ENCODE data around the gene IZUMO4.
"Not testable (repeated sequence)": the region's sequence is repeated elsewhere in the genome, so short reads cannot be mapped to it uniquely, and the experiment has no call there.

Gene IZUMO4

DNA sequence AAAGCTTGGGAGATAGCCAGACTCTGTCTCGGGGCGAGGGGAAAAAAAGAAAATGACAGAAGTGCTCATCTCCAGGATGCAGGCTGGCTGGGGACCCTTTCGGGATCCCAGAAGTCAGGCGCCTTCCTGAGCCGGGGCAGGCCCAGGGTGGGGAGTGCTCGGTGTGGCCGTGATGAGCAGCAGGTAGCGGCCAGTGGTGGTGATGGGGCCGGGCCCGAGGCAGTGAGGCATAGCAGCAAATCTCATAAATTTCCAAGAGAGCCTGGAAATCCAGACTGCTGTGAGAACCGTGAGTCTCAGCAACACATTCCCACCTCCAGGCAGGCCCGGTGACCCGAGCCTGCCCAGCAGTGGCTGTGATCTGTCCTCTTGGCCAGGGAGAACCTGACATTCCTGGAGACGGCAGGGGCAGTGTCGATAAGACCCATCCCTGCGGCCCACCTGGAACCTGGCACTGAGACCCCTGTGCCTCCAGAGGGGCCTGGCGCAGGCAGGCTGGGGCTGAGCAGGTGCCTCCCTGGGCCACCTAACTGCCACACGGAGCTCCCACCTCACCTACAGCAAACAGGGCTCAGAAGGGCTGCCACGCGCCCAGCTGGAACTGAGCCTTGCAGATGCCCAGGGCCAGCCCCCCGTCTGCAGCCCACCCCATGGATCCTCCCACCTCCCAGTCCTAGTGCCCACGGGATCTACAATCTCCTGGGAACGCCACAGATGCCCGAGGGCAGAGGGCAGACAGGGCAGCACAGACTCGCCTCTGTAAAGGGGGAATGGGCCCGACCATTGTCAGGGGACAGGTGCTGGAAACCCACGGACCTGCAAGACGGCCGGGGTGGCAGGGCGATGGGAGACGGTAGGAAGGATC lies 23.4 kb downstream of the IZUMO4 start:
- Histone ChIP-seq H3K4me3 (no peak overlapping the region), H3K36me3 (peaks cover 97 to 100% (median 100%) of the 10 kb centered on the region in 11 experiments), H4K20me1 (peaks cover 78 to 100% (median 97%) of the 10 kb centered on the region in 11 experiments), H3K27ac (no peak overlapping the region), H3K4me1 (peaks cover 0 to 11% (median 1%) of the 10 kb centered on the region in 10 experiments; a peak in 13 of 20 replicates), H3K9me3 (replicated peaks in 1 of 11) (no peaks in the 10 kb centered on the region), H3K27me3 (no peaks in the 10 kb centered on the region), H3K9ac (no peak overlapping the region), H3K4me2 (no peak overlapping the region)
- no peak for TF ChIP-seq Cebpa-rat (IDR thresholded peaks at IDR 0.05)

GRCh38 chr19:2120821-2121220 lies 24.1 kb downstream of the IZUMO4 start:
- Histone ChIP-seq H3K9me3 (replicated peaks in 1 of 11) (no peaks in the 10 kb centered on the region), H3K36me3 (peaks cover 96 to 100% (median 100%) of the 10 kb centered on the region in 11 experiments), H3K4me2 (no peak overlapping the region), H3K27me3 (no peaks in the 10 kb centered on the region), H3K9ac (no peak overlapping the region), H3K27ac (no peak overlapping the region), H3K4me3 (no peak overlapping the region), H3K4me1 (peaks cover 0 to 4% (median 0%) of the 10 kb centered on the region in 10 experiments; a peak in 1 of 20 replicates), H4K20me1 (peaks cover 75 to 100% (median 96%) of the 10 kb centered on the region in 11 experiments)
- no peak for TF ChIP-seq Cebpa-rat (IDR thresholded peaks at IDR 0.05)

DNA sequence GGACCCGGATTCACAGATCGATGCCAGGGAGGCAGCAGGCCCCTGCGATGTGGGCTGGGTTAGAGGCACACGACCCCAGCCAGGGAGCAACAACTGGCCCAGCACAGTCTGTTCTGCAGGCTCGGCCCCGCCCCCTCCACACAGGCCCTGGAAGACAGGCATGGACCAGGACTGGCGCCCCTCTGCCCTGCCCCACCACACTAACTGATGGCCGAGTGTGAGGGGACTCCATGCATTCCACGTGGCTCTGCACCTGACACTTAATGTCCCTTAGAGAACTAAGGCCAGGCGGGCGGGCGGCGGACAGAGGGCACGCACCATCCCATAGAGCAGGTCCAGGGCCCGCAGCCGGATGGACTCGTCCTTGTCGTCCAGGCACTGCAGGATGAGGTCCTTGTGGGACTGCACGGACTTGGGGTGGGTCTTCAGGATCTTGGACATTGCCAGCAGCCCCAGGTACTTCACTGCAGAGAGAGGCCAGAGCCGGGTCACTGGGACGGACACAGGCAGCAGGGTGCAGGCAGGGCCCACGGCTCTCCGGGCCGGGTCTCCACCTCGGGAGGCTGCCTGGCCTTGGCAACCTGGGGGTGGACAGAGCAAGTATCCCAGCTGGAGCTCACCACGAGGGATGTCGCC lies 24.8 kb downstream of the IZUMO4 start:
- H3K9me3 ChIP-seq (replicated peaks in 1 of 11) = no peaks in the 10 kb centered on the region
- H3K27ac ChIP-seq = no peak overlapping the region
- no peaks in the 10 kb centered on the region; a peak in 1 of 20 replicates for H3K4me1 ChIP-seq
- H4K20me1 ChIP-seq = peaks cover 75 to 100% (median 96%) of the 10 kb centered on the region in 11 experiments
- H3K9ac ChIP-seq = no peak overlapping the region
- peaks cover 96 to 100% (median 100%) of the 10 kb centered on the region in 11 experiments for H3K36me3 ChIP-seq
- no peak overlapping the region for H3K4me2 ChIP-seq
- no peak overlapping the region for H3K4me3 ChIP-seq
- no peak for TF ChIP-seq Cebpa-rat (IDR thresholded peaks at IDR 0.05)
- H3K27me3 ChIP-seq = no peaks in the 10 kb centered on the region

DNA sequence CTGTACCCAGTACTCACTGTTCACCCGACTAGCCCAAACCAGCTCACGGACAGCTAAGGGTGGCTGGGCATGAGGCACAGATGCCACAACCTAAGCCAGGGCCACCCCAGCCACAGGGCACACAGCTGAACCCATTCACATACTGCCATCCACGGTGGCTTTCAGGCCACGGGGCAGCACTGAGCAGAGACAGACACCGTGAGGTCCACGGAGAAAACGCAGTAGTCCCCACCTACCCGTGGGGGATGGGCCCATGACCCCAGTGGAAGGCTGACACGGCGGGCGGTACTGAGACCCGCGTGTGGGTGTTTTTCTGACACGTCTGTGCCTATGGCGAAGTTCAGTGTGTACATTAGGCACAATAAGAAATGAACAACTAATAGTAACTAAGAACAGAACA lies 25.5 kb downstream of the IZUMO4 start:
- H3K4me1 ChIP-seq = peaks cover 0 to 4% (median 0%) of the 10 kb centered on the region in 10 experiments; a peak in 1 of 20 replicates
- H3K4me2 ChIP-seq = no peak overlapping the region
- TF ChIP-seq Cebpa-rat (IDR thresholded peaks at IDR 0.05) = no peak
- H3K9ac ChIP-seq = no peak overlapping the region
- no peak overlapping the region for H3K4me3 ChIP-seq
- no peak overlapping the region for H3K27ac ChIP-seq
- H4K20me1 ChIP-seq = peaks cover 76 to 100% (median 96%) of the 10 kb centered on the region in 11 experiments
- H3K36me3 ChIP-seq = peaks cover 96 to 100% (median 100%) of the 10 kb centered on the region in 11 experiments
- H3K27me3 ChIP-seq = no peaks in the 10 kb centered on the region
- no peaks in the 10 kb centered on the region for H3K9me3 ChIP-seq (replicated peaks in 1 of 11)

DNA sequence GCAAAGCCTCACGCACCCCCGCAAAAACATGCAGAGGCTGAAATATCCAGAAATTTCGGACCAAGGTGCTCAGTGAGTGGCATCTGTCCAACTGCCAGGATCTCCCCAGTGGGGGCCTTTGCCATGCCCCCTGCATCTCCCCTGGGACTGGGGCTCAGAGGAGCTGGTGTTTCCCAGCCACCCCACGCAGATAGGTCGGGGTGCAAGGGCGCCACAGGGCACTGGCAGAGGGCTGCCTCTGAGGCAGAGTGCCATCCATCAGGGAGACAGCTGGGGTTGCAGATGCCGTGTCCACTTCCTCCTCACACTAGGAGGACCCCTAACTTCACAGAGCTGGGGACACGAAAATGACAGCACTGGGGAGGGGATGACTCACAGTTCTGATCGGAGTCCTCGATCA lies 26.3 kb downstream of the IZUMO4 start:
- H3K9ac ChIP-seq = no peak overlapping the region
- TF ChIP-seq Cebpa-rat (IDR thresholded peaks at IDR 0.05) = no peak
- H4K20me1 ChIP-seq = peaks cover 81 to 100% (median 96%) of the 10 kb centered on the region in 11 experiments
- H3K4me2 ChIP-seq = no peak overlapping the region
- H3K9me3 ChIP-seq (replicated peaks in 1 of 11) = no peaks in the 10 kb centered on the region
- H3K27me3 ChIP-seq = no peaks in the 10 kb centered on the region
- H3K4me3 ChIP-seq = no peak overlapping the region
- H3K4me1 ChIP-seq = peaks cover 0 to 4% (median 0%) of the 10 kb centered on the region in 10 experiments; a peak in 1 of 20 replicates
- no peak overlapping the region for H3K27ac ChIP-seq
- peaks cover 96 to 100% (median 100%) of the 10 kb centered on the region in 11 experiments for H3K36me3 ChIP-seq

- H3K9me3 ChIP-seq (replicated peaks in 1 of 11) = no peaks in the 10 kb centered on the region
- H4K20me1 ChIP-seq = peaks cover 75 to 96% (median 91%) of the 10 kb centered on the region in 11 experiments
- H3K4me3 ChIP-seq = no peak overlapping the region
- H3K9ac ChIP-seq = no peak overlapping the region
- H3K27me3 ChIP-seq = no peaks in the 10 kb centered on the region
- H3K4me2 ChIP-seq = no peak overlapping the region
- H3K27ac ChIP-seq = no peak overlapping the region
- H3K36me3 ChIP-seq = peaks cover 88 to 94% (median 94%) of the 10 kb centered on the region in 11 experiments
- H3K4me1 ChIP-seq = peaks cover 0 to 4% (median 0%) of the 10 kb centered on the region in 10 experiments; a peak in 1 of 20 replicates
- no peak for TF ChIP-seq Cebpa-rat (IDR thresholded peaks at IDR 0.05)
Observed at GRCh38 chr19:2123682-2124387, 27.1 kb downstream of the IZUMO4 start.

DNA sequence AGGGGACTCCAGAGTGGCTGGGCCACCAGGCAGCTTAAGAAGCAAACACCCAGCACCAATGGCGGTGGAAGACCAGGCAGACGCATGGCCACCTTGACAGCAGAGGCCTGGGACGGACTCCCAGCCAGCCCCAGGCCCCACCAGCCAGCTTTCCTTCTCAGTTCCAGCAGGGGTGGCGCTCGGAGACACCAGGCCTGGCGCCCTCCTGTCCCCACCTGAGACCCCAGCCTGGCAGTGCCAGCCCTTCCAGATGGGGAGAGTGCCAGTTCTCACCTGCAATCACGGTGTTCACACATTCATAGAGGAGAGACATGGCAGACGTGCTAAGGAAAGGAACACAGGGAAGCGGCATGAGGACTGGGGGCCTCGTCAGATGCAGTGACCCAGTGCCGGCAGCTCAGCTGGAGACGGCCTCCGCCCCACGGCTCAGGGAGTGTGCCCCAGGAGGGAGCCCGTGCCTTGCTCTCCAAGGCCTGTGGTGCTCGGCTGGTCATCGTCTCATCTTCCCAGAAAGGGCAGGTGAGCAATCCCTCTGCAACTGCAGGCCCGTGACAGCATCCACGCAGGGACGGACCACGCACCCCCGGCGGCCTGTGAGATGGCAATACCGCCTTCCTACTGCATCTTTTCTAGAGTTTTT lies 30.3 kb downstream of the IZUMO4 start:
- Histone ChIP-seq H3K4me1 (peaks cover 0 to 4% (median 0%) of the 10 kb centered on the region in 10 experiments; a peak in 1 of 20 replicates), H3K9ac (no peak overlapping the region; a peak in 1 of 22 replicates), H3K36me3 (peaks cover 85 to 94% (median 92%) of the 10 kb centered on the region in 11 experiments), H4K20me1 (peaks cover 80 to 96% (median 93%) of the 10 kb centered on the region in 11 experiments), H3K4me2 (no peak overlapping the region), H3K9me3 (replicated peaks in 1 of 11) (no peaks in the 10 kb centered on the region), H3K27me3 (no peaks in the 10 kb centered on the region), H3K4me3 (no peak overlapping the region), H3K27ac (no peak overlapping the region)
- TF ChIP-seq Cebpa-rat (IDR thresholded peaks at IDR 0.05) = no peak

GRCh38 chr19:2127758-2128157 lies 31.0 kb downstream of the IZUMO4 start:
- peaks cover 0 to 4% (median 0%) of the 10 kb centered on the region in 10 experiments; a peak in 1 of 20 replicates for H3K4me1 ChIP-seq
- H3K9me3 ChIP-seq (replicated peaks in 1 of 11) = no peaks in the 10 kb centered on the region
- no peaks in the 10 kb centered on the region for H3K27me3 ChIP-seq
- H3K4me3 ChIP-seq = no peak overlapping the region
- H4K20me1 ChIP-seq = peaks cover 78 to 96% (median 93%) of the 10 kb centered on the region in 11 experiments
- no peak overlapping the region for H3K4me2 ChIP-seq
- no peak for TF ChIP-seq Cebpa-rat (IDR thresholded peaks at IDR 0.05)
- H3K9ac ChIP-seq = no peak overlapping the region
- H3K36me3 ChIP-seq = peaks cover 85 to 94% (median 92%) of the 10 kb centered on the region in 11 experiments
- no peak overlapping the region for H3K27ac ChIP-seq

DNA sequence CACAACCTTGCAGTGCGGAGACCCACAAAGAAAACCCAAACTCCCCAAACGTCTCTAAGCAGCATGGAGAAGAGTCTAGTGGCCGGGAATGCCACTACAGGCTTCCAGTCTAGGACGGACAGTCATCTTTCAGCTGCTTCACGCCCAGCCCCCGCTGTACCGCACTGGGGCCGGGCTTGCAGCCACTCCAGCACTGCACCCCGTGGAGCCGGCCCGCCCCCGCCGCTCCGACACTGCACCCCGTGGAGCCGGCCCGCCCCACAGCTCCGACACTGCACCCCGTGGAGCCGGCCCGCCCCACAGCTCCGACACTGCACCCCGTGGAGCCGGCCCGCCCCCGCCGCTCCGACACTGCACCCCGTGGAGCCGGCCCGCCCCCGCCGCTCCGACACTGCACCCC lies 31.5 kb downstream of the IZUMO4 start:
- not testable (repeated sequence) for H3K9me3 ChIP-seq (replicated peaks in 1 of 11); H3K27ac ChIP-seq; H3K27me3 ChIP-seq; H3K4me2 ChIP-seq; H3K4me3 ChIP-seq; H3K4me1 ChIP-seq; H3K9ac ChIP-seq
- Histone ChIP-seq H4K20me1 (peaks cover 78 to 96% (median 93%) of the 10 kb centered on the region in 11 experiments), H3K36me3 (peaks cover 85 to 94% (median 92%) of the 10 kb centered on the region in 11 experiments)

Data from BLaER1 treated with 17β-estradiol and CSF1 and Interleukin-3, amounts not matched to agents 10 nM and 100 nM (cell line).